HUES64 (cell line): ENCODE results near the gene TTR.

Experiments
- H3K27ac ChIP-seq: 2 replicates; pipeline ENCODE4 v1.7.0; 2013; ENCODE audit warnings: low read depth, low read length, inconsistent platforms
- H3K27me3 ChIP-seq: 2 replicates; pipeline ENCODE4 v1.6.1; 2013; ENCODE audit warnings: mild to moderate bottlenecking, low read length; ENCODE audit not compliant: insufficient read depth
- H3K36me3 ChIP-seq: 2 replicates; pipeline ENCODE4 v1.6.1; 2013; ENCODE audit warnings: mild to moderate bottlenecking, low read length; ENCODE audit not compliant: insufficient read depth
- H3K4me1 ChIP-seq: 2 replicates; pipeline ENCODE4 v1.6.1; 2013; ENCODE audit warnings: mild to moderate bottlenecking, low read length, moderate library complexity; ENCODE audit not compliant: insufficient read depth
- H3K4me3 ChIP-seq: 2 replicates; pipeline ENCODE4 v1.5.1; 2013; ENCODE audit warnings: mild to moderate bottlenecking, low read length, moderate library complexity
- H3K9ac ChIP-seq: 2 replicates; pipeline ENCODE4 v1.6.1; 2013; ENCODE audit warnings: mild to moderate bottlenecking, low read depth, low read length
- H3K9me3 ChIP-seq: 2 replicates; pipeline ENCODE4 v1.6.1; 2013; ENCODE audit warnings: low read depth, low read length; ENCODE audit not compliant: insufficient read depth
- WGBS: fragments of 150-250, 120-280 bp; methylation state at CpG from one replicate; pipeline ENCODE4 v1.1.7; 2013; ENCODE audit warnings: missing lambda C conversion rate; 5-methylcytosine and 5-hydroxymethylcytosine counted together

The TTR gene

GRCh38 chr18:31579375-31579774, 12.3 kb upstream of the TTR start:
- WGBS, result 98% methylated on average over 2 of the region's 2 CpGs
- Histone ChIP-seq H3K4me1 (no peaks in the 10 kb centered on the region), H3K9me3 (no peaks in the 10 kb centered on the region), H3K36me3 (no peaks in the 10 kb centered on the region), H3K4me3 (no peak overlapping the region), H3K9ac (no peak overlapping the region), H3K27ac (no peak overlapping the region), H3K27me3 (no peaks in the 10 kb centered on the region)

GRCh38 chr18:31581498-31582197, 10.0 kb upstream of the TTR start:
- H3K27ac ChIP-seq, result no peak overlapping the region
- no peak overlapping the region for H3K4me3 ChIP-seq
- H3K9me3 ChIP-seq, result no peaks in the 10 kb centered on the region
- H3K9ac ChIP-seq, result no peak overlapping the region
- H3K36me3 ChIP-seq, result no peaks in the 10 kb centered on the region
- no peaks in the 10 kb centered on the region for H3K4me1 ChIP-seq
- H3K27me3 ChIP-seq, result no peaks in the 10 kb centered on the region
- WGBS, result 89% methylated on average over 3 of the region's 4 CpGs

GRCh38 chr18:31583185-31583854, 8.4 kb upstream of the TTR start:
- H3K4me1 ChIP-seq, result no peaks in the 10 kb centered on the region
- H3K36me3 ChIP-seq, result no peaks in the 10 kb centered on the region
- no peak overlapping the region for H3K27ac ChIP-seq
- 95% methylated on average over 5 of the region's 5 CpGs for WGBS
- H3K9ac ChIP-seq, result no peak overlapping the region
- no peak overlapping the region for H3K4me3 ChIP-seq
- no peaks in the 10 kb centered on the region for H3K27me3 ChIP-seq
- H3K9me3 ChIP-seq, result no peaks in the 10 kb centered on the region

GRCh38 chr18:31585991-31586390, 5.7 kb upstream of the TTR start:
- Histone ChIP-seq H3K36me3 (no peaks in the 10 kb centered on the region), H3K27me3 (no peaks in the 10 kb centered on the region), H3K4me1 (peaks cover 2% of the 10 kb centered on the region; the same call in 1 of the 2 replicates), H3K9ac (no peak overlapping the region), H3K27ac (no peak overlapping the region), H3K9me3 (no peaks in the 10 kb centered on the region), H3K4me3 (no peak overlapping the region)
- WGBS, result 93% methylated on average over 5 of the region's 5 CpGs

- 87% methylated on average over 4 of the region's 5 CpGs for WGBS
- Histone ChIP-seq H3K27me3 (no peaks in the 10 kb centered on the region), H3K4me1 (peaks cover 2% of the 10 kb centered on the region; the same call in 1 of the 2 replicates), H3K4me3 (no peak overlapping the region), H3K9me3 (no peaks in the 10 kb centered on the region), H3K36me3 (no peaks in the 10 kb centered on the region), H3K27ac (no peak overlapping the region), H3K9ac (no peak overlapping the region)
Measured at GRCh38 chr18:31586616-31587015, 5.1 kb upstream of the TTR start.

- Histone ChIP-seq H3K4me1 (peaks cover 2% of the 10 kb centered on the region; the same call in 1 of the 2 replicates), H3K36me3 (no peaks in the 10 kb centered on the region), H3K9ac (no peak overlapping the region), H3K9me3 (no peaks in the 10 kb centered on the region), H3K27me3 (no peaks in the 10 kb centered on the region), H3K27ac (no peak overlapping the region), H3K4me3 (no peak overlapping the region)
- WGBS, result 88% methylated on average over 4 of the region's 4 CpGs
Measured at GRCh38 chr18:31587529-31587928, 4.1 kb upstream of the TTR start.

GRCh38 chr18:31590570-31590969, 1.1 kb upstream of the TTR start:
- WGBS, result 83% methylated on average over 2 of the region's 8 CpGs
- no peak overlapping the region for H3K9ac ChIP-seq
- peaks cover 2% of the 10 kb centered on the region; the same call in 1 of the 2 replicates for H3K4me1 ChIP-seq

GRCh38 chr18:31591113-31591512, 564 bp upstream of the TTR start:
- WGBS, result 87% methylated on average over 2 of the region's 2 CpGs

More at GRCh38 chr18:31590570-31590969, 1.1 kb upstream of the TTR start:
- no peaks in the 10 kb centered on the region for H3K27me3 ChIP-seq
- no peak overlapping the region for H3K27ac ChIP-seq
- no peaks in the 10 kb centered on the region for H3K9me3 ChIP-seq
- no peak overlapping the region for H3K4me3 ChIP-seq
- H3K36me3 ChIP-seq, result no peaks in the 10 kb centered on the region

GRCh38 chr18:31592506-31593157, 955 bp downstream of the TTR start:
- 95% methylated on average over 10 of the region's 10 CpGs for WGBS
- Histone ChIP-seq H3K36me3 (no peaks in the 10 kb centered on the region), H3K4me1 (peaks cover 2% of the 10 kb centered on the region; the same call in 1 of the 2 replicates), H3K27ac (no peak overlapping the region), H3K9ac (no peak overlapping the region), H3K27me3 (no peaks in the 10 kb centered on the region), H3K4me3 (no peak overlapping the region), H3K9me3 (no peaks in the 10 kb centered on the region)

More at GRCh38 chr18:31591113-31591512, 564 bp upstream of the TTR start:
- Histone ChIP-seq H3K4me1 (peaks cover 2% of the 10 kb centered on the region; the same call in 1 of the 2 replicates), H3K27ac (no peak overlapping the region), H3K27me3 (no peaks in the 10 kb centered on the region), H3K9me3 (no peaks in the 10 kb centered on the region), H3K36me3 (no peaks in the 10 kb centered on the region), H3K4me3 (no peak overlapping the region), H3K9ac (no peak overlapping the region)

GRCh38 chr18:31595121-31595771, 3.6 kb downstream of the TTR start:
- H3K27ac ChIP-seq, result no peak overlapping the region
- no peaks in the 10 kb centered on the region for H3K36me3 ChIP-seq
- H3K27me3 ChIP-seq, result no peaks in the 10 kb centered on the region
- no peak overlapping the region for H3K4me3 ChIP-seq
- no peaks in the 10 kb centered on the region for H3K9me3 ChIP-seq
- 97% methylated on average over 5 of the region's 5 CpGs for WGBS
- H3K4me1 ChIP-seq, result no peaks in the 10 kb centered on the region
- H3K9ac ChIP-seq, result no peak overlapping the region
